A549 (cell line): ENCODE results near the gene PRDM10.

Source experiments
- ESRRA ChIP-seq: fragments of 150-350 bp; IDR thresholded peaks from 2 replicates; pipeline ENCODE4 v1.6.1; 2014; ENCODE audit warnings: mild to moderate bottlenecking, low read length, borderline replicate concordance
- FOSB ChIP-seq: fragments of 250-450 bp; sonication (Bioruptor Pico); IDR thresholded peaks from 2 replicates; pipeline ENCODE4 v1.5.0; 2020; ENCODE audit warnings: mild to moderate bottlenecking, moderate library complexity
- MAFK ChIP-seq: fragments of 450-650 bp; IDR thresholded peaks from 2 replicates; pipeline ENCODE4 v1.6.1; 2014; ENCODE audit not compliant: partially characterized antibody
- MAX ChIP-seq: IDR thresholded peaks from 2 replicates; pipeline ENCODE4 v1.6.1; 2012
- PHF8 ChIP-seq: fragments of 200-600 bp; sonication (generic); IDR thresholded peaks from 2 replicates; pipeline ENCODE4 v1.6.1; 2016; ENCODE audit warnings: low read depth, mild to moderate bottlenecking, antibody characterized with exemption, moderate library complexity, borderline replicate concordance
- POLR2A ChIP-seq: IDR thresholded peaks from 2 replicates; pipeline ENCODE4 v1.6.1; 2012; ENCODE audit warnings: mild to moderate bottlenecking, low read length
- RCOR1 ChIP-seq: fragments of 150-350 bp; IDR thresholded peaks from 2 replicates; pipeline ENCODE4 v1.6.1; 2014; ENCODE audit warnings: antibody characterized with exemption, low read length, low read depth
- TF ChIP-seq, protein P1 (sequence below): fragments of >200 bp; sonication (Bioruptor Twin); formaldehyde crosslinking; IDR thresholded peaks from 3 replicates; pipeline ENCODE4 v1.5.1; 2016
- TF ChIP-seq, protein P2 (sequence below): fragments of 250-450 bp; sonication (Bioruptor Pico); IDR thresholded peaks from 2 replicates; pipeline ENCODE4 v1.5.0; 2021; ENCODE audit warnings: mild to moderate bottlenecking, moderate library complexity, borderline replicate concordance

GRCh38 chr11:130042093-130042591 lies 39.5 kb upstream of the PRDM10 start:
- TF ChIP-seq, protein P1, sequence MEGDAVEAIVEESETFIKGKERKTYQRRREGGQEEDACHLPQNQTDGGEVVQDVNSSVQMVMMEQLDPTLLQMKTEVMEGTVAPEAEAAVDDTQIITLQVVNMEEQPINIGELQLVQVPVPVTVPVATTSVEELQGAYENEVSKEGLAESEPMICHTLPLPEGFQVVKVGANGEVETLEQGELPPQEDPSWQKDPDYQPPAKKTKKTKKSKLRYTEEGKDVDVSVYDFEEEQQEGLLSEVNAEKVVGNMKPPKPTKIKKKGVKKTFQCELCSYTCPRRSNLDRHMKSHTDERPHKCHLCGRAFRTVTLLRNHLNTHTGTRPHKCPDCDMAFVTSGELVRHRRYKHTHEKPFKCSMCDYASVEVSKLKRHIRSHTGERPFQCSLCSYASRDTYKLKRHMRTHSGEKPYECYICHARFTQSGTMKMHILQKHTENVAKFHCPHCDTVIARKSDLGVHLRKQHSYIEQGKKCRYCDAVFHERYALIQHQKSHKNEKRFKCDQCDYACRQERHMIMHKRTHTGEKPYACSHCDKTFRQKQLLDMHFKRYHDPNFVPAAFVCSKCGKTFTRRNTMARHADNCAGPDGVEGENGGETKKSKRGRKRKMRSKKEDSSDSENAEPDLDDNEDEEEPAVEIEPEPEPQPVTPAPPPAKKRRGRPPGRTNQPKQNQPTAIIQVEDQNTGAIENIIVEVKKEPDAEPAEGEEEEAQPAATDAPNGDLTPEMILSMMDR, result no peak
- TF ChIP-seq ESRRA, result no peak
- no peak for TF ChIP-seq PHF8
- TF ChIP-seq POLR2A, result no peak
- TF ChIP-seq MAX, result peak; percentile 59
- TF ChIP-seq, protein P2, sequence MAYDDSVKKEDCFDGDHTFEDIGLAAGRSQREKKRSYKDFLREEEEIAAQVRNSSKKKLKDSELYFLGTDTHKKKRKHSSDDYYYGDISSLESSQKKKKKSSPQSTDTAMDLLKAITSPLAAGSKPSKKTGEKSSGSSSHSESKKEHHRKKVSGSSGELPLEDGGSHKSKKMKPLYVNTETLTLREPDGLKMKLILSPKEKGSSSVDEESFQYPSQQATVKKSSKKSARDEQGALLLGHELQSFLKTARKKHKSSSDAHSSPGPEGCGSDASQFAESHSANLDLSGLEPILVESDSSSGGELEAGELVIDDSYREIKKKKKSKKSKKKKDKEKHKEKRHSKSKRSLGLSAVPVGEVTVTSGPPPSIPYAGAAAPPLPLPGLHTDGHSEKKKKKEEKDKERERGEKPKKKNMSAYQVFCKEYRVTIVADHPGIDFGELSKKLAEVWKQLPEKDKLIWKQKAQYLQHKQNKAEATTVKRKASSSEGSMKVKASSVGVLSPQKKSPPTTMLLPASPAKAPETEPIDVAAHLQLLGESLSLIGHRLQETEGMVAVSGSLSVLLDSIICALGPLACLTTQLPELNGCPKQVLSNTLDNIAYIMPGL (CRISPR knock-in tag), result no peak
- TF ChIP-seq FOSB (CRISPR knock-in tag), result no peak
- TF ChIP-seq MAFK, result no peak
- TF ChIP-seq RCOR1, result no peak
